Fibroblast of pulmonary artery (primary cell): ENCODE data around the gene LIN52.
A peak's percentile ranks its signal among the peaks of the same experiment; 100 is the strongest.
"Not testable (repeated sequence)": the region's sequence is repeated elsewhere in the genome, so short reads cannot be mapped to it uniquely, and the experiment has no call there.

Experiments used
- DNase-seq: peaks from one replicate; pipeline ENCODE4 v3.0.0-alpha.2; 2010; ENCODE audit warnings: low read depth
- H3K4me3 ChIP-seq: replicated peaks from 2 replicates; pipeline ENCODE4 v1.5.1; 2011; ENCODE audit warnings: low read depth, mild to moderate bottlenecking, control low read depth, low read length, moderate library complexity
- CTCF ChIP-seq: IDR thresholded peaks from 2 replicates; pipeline ENCODE4 v1.5.1; 2011; ENCODE audit warnings: mild to moderate bottlenecking, control low read depth, low read length, inconsistent platforms; ENCODE audit errors: missing control alignments

Gene LIN52

GRCh38 chr14:74089251-74090020, 4.7 kb downstream of the LIN52 start:
- no peak for TF ChIP-seq CTCF
- no peak overlapping the region for H3K4me3 ChIP-seq
- DNase-seq: no peak

- TF ChIP-seq CTCF: no peak
- H3K4me3 ChIP-seq: no peak overlapping the region
- no peak for DNase-seq
These were observed 20.6 kb downstream of the LIN52 start for GRCh38 chr14:74105381-74105780.

GRCh38 chr14:74109369-74109768, 24.6 kb downstream of the LIN52 start:
- no peak for TF ChIP-seq CTCF
- DNase-seq: no peak
- H3K4me3 ChIP-seq: no peak overlapping the region

- DNase-seq: peak; percentile 81
- peak; percentile 62 for TF ChIP-seq CTCF
These were observed 26.9 kb downstream of the LIN52 start for GRCh38 chr14:74111395-74112216.

GRCh38 chr14:74125487-74125886, 40.7 kb downstream of the LIN52 start:
- not testable (repeated sequence) for DNase-seq, H3K4me3 ChIP-seq

More at GRCh38 chr14:74111395-74112216, 26.9 kb downstream of the LIN52 start:
- H3K4me3 ChIP-seq: not testable (repeated sequence)

- TF ChIP-seq CTCF: no peak
- H3K4me3 ChIP-seq: no peak overlapping the region
- no peak for DNase-seq
These were observed 41.7 kb downstream of the LIN52 start for GRCh38 chr14:74126315-74127013.

GRCh38 chr14:74127634-74128033, 42.9 kb downstream of the LIN52 start:
- DNase-seq: no peak
- no peak overlapping the region for H3K4me3 ChIP-seq
- TF ChIP-seq CTCF: no peak
